Progenitor cell of endocrine pancreas (in vitro differentiated cells): ENCODE data around the gene CLDN14. TPM values are rescaled to one million over a fixed set of nuclear protein-coding genes. Genes with fewer than 3 reads are reported as not detected.

Source experiments
- DNase-seq: peaks from one replicate; pipeline ENCODE4 v3.0.0; 2021; ENCODE audit warnings: low spot score; ENCODE audit not compliant: unreplicated experiment
- H3K27ac Mint-ChIP-seq: 2 replicates; pipeline ENCODE4 v1.8.0; 2021; ENCODE audit warnings: mild to moderate bottlenecking, moderate library complexity, mixed read lengths
- H3K27me3 Mint-ChIP-seq: 2 replicates; pipeline ENCODE4 v1.8.0; 2021; ENCODE audit warnings: mixed read lengths
- H3K36me3 Mint-ChIP-seq: 2 replicates; pipeline ENCODE4 v1.8.0; 2022; ENCODE audit warnings: mixed read lengths; ENCODE audit not compliant: insufficient read depth
- H3K4me1 Mint-ChIP-seq: 2 replicates; pipeline ENCODE4 v1.8.0; 2021; ENCODE audit warnings: low read depth, mixed read lengths
- H3K4me3 Mint-ChIP-seq: 2 replicates; pipeline ENCODE4 v1.8.0; 2021; ENCODE audit warnings: low read depth, mild to moderate bottlenecking, moderate library complexity, mixed read lengths
- H3K9me3 Mint-ChIP-seq: 2 replicates; pipeline ENCODE4 v1.8.0; 2021; ENCODE audit warnings: low read depth, mixed read lengths
- total RNA-seq: library from RNA; stranded (reverse); gene quantifications from 2 replicates; pipeline ENCODE4 v1.2.1, GENCODE V29; 2021
- TF ChIP-seq, protein P1 (sequence below): fragments of 200-600 bp; sonication (generic); IDR thresholded peaks from one replicate; pipeline ENCODE4 v1.5.0; 2021; ENCODE audit warnings: antibody characterized with exemption, mild to moderate bottlenecking; ENCODE audit not compliant: unreplicated experiment

The CLDN14 gene
- total RNA-seq, 1 donor from 2014 or later: not detected

DNA sequence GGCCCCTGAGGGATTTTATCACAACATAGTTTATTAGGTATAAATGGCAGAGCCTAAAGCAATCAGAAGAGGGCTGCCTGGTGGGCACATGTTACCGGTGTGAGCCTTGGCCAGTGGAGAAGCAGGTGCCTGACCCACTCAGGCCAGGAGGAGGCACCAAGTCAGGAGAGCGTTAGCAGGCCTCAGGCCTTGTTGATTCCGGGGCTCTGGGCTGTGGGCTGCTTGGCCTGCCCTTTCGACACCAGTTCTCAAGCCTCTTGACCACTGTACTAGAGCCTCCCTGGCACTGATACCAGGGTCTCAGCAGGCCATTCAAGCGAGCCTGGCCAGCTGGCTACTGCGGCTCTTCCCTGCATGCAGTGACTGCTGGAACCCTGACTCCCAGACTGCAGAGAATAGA, 20.8 kb downstream of the CLDN14 start:
- Mint-ChIP-seq H3K4me3 (no peak overlapping the region), H3K36me3 (no peaks in the 10 kb centered on the region), H3K27me3 (peaks cover 4% of the 10 kb centered on the region), H3K27ac (no peak overlapping the region), H3K9me3 (no peaks in the 10 kb centered on the region), H3K4me1 (peaks cover 11% of the 10 kb centered on the region)
- TF ChIP-seq, protein P1, sequence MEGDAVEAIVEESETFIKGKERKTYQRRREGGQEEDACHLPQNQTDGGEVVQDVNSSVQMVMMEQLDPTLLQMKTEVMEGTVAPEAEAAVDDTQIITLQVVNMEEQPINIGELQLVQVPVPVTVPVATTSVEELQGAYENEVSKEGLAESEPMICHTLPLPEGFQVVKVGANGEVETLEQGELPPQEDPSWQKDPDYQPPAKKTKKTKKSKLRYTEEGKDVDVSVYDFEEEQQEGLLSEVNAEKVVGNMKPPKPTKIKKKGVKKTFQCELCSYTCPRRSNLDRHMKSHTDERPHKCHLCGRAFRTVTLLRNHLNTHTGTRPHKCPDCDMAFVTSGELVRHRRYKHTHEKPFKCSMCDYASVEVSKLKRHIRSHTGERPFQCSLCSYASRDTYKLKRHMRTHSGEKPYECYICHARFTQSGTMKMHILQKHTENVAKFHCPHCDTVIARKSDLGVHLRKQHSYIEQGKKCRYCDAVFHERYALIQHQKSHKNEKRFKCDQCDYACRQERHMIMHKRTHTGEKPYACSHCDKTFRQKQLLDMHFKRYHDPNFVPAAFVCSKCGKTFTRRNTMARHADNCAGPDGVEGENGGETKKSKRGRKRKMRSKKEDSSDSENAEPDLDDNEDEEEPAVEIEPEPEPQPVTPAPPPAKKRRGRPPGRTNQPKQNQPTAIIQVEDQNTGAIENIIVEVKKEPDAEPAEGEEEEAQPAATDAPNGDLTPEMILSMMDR: no peak
- no peak for DNase-seq

DNA sequence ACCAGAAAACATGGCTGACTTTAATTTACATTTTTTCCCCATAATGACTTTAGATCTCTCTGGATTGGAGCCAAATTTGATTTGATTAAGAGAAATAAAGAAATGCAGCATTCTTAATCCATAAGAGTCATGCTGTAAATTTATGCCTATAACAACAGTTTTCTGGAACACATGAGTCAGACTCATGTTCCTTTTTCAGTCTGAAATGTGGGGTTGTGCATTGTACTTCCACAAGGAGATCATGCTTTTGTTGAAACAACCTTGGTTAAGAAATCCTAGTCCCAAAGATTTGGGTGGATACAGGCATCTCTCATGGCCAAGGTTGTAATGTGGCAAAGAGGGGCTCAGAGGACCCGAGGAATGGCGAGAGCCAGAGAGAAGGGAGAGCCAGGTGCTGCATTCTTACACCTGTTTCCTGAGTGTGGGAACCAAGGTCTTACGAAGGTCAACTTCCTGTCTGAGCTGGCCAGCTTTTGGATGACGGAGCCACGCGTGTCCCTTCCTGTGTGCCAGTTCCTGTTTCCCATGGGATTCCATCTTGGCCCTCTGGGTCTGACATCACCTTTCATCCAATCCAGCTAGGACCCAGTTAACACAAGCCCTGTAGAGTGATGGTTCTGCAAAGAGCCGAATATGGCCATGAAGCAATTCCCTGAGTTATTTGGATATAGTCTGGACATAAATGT, 23.1 kb downstream of the CLDN14 start:
- Mint-ChIP-seq H3K4me3 (no peak overlapping the region), H3K36me3 (no peaks in the 10 kb centered on the region), H3K9me3 (no peaks in the 10 kb centered on the region), H3K4me1 (peaks cover 15% of the 10 kb centered on the region), H3K27ac (no peak overlapping the region), H3K27me3 (no peaks in the 10 kb centered on the region)
- no peak for DNase-seq
- TF ChIP-seq, protein P1: no peak

DNA sequence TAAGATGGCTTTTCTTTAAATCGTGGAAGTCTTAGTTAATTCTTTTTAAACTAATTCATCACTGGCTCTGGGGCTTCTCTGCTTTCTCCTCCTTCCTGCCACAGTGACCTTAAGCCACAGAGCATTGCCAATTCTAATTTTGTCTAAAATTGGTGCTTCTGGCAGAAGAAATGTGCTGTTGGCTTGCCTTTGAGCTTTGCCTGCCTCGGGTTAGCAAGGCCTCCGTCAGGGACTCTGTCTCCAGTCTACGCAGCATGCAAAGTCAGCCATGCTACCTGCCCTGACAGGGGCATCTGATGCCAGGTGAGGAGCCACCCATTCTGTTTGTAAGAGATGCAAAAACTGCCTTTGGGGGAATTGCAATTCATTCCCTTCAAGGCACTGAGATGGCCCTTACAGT, 25.2 kb downstream of the CLDN14 start:
- no peak overlapping the region for H3K4me3 Mint-ChIP-seq
- no peaks in the 10 kb centered on the region for H3K36me3 Mint-ChIP-seq
- DNase-seq: no peak
- no peaks in the 10 kb centered on the region for H3K9me3 Mint-ChIP-seq
- TF ChIP-seq, protein P1: no peak
- H3K27ac Mint-ChIP-seq: peak overlapping the region; percentile 79
- no peaks in the 10 kb centered on the region for H3K27me3 Mint-ChIP-seq
- peaks cover 15% of the 10 kb centered on the region for H3K4me1 Mint-ChIP-seq

DNA sequence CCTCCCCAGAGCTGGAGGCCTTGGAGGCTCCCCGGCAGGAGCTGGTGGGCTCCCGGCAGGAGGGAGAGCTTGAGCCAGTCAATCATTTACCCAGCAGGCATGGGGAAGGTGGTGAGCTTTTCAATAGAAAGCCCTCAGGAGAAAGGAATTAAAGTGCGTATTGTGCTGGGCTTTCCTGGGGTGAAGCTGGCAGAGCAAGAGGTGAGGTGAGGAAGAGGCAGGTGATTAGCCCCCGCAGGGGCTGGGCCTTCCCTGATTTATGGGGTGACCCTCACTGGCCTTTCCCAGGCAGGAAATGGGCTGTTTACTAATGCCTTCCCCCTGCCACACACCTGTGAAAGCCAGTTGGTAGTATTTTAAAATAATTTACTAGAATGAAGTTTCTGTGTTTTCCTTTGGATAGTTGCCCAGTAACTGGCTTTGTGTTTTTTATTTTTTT, 25.8 kb downstream of the CLDN14 start:
- H3K9me3 Mint-ChIP-seq: no peaks in the 10 kb centered on the region
- peaks cover 15% of the 10 kb centered on the region for H3K4me1 Mint-ChIP-seq
- no peak overlapping the region for H3K4me3 Mint-ChIP-seq
- H3K27ac Mint-ChIP-seq: peak overlapping the region; percentile 79
- no peak for DNase-seq
- H3K36me3 Mint-ChIP-seq: no peaks in the 10 kb centered on the region
- TF ChIP-seq, protein P1: no peak
- no peaks in the 10 kb centered on the region for H3K27me3 Mint-ChIP-seq

DNA sequence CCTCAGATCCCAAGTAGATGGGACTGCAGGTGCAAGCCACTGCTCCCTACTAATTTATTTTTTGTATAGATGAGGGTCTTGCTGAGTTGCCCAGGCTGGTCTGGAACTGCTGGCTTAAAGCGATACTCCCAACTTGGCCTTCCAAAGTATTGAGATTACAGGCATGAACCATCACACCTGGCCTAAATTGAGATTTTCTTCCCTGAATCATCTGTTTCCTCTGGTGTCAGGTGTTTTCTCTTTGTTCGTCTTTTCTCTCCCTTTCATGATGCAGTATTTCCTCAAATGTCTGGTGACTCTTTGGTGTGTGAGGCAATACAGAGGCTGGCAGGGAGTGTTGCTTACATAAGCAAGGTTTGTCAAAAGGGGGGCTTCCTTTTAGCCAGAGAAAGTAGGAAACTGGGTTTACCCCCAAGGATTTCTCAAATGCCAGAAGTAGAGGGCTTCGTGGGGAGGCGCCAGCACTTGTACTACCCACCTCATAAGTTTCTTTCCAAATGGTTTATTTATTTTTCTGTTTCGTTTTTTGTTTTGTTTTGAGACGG, 27.6 kb downstream of the CLDN14 start:
- no peak overlapping the region for H3K27ac Mint-ChIP-seq
- no peaks in the 10 kb centered on the region for H3K9me3 Mint-ChIP-seq
- no peaks in the 10 kb centered on the region for H3K36me3 Mint-ChIP-seq
- H3K4me3 Mint-ChIP-seq: no peak overlapping the region
- H3K4me1 Mint-ChIP-seq: peaks cover 15% of the 10 kb centered on the region
- H3K27me3 Mint-ChIP-seq: no peaks in the 10 kb centered on the region
- no peak for DNase-seq
- TF ChIP-seq, protein P1: no peak
